Ammon's horn (tissue), 1 donor: Measurements from ENCODE around the gene SLC9A6.

Experiments used
- DNase-seq: peaks from one replicate; pipeline ENCODE4 v3.0.0-alpha.2; 2016; ENCODE audit warnings: low spot score

Gene SLC9A6

DNA sequence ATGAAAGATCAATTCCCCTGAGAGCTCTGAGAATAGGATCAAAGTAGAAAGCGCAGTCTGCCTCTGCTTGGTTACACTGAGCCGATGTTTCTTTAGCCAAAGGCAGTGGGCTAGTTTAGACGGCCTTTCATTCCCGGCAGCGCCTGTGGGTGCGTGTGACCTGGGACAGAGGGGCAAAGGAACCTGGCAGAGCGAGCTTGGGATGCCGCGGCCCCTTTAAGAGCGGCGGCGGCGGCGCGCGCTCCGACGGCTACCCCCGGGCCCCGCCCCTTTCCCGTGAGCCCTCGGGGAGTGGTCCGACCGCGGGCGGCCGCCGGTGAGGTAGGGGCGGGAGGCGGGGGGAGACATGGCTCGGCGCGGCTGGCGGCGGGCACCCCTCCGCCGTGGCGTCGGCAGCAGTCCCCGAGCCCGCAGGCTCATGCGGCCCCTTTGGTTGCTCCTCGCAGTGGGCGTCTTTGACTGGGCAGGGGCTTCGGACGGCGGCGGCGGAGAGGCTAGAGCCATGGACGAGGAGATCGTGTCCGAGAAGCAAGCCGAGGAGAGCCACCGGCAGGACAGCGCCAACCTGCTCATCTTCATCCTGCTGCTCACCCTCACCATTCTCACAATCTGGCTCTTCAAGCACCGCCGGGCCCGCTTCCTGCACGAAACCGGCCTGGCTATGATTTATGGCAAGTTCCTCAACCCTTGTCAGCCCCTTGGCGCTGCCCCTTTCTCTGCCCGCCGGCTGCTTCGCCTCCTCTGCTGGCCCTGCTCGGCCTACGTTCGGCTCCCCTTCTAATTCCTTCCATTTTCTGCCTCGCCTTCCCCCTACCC is at the start of gene SLC9A6:
Gene SLC9A6 (plus strand): TSS at position 279 of the 816 bp plus-strand sequence. CDS start 224 bp downstream, at position 503.
- DNase-seq: peak; percentile 75

DNA sequence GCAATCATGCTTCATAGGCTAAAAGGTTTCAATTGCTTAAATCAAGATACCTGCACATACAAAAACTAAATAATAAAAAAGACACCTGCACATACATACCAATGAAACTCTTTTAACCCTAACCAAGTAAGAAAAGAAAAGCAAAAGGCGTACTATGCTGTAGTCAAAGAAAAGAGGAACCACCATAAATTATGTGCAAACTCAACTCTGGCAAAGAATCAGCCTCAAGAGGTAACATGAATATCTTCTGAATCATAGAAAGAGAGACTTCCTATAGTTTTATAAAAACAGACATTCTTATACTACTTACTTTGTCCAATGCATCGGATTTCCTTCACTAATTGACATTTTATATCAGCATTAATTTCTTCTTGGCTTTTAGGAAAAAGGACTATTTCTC is 40.7 kb upstream of the SLC9A6 start:
- no peak for DNase-seq

DNA sequence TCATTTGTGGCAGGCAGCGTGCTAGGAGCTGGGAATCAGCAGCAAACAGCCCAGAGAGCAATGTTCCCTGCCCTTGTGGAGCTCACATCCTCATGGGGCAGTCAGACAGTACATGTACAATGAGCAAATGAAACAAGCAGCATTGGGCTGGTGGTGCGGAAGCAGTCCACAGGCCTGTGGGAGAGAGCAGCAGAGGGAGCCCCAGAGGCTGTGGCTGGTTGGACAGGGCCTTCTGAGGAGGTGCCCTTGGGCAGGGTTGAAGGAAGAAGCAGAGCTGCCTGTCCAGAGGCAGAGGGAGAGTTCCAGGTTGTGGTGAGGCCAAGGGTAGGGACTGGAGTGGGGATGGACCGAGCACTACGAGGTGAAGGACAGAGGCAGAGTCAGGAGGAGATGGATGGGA is 33.9 kb upstream of the SLC9A6 start:
- DNase-seq: no peak

DNA sequence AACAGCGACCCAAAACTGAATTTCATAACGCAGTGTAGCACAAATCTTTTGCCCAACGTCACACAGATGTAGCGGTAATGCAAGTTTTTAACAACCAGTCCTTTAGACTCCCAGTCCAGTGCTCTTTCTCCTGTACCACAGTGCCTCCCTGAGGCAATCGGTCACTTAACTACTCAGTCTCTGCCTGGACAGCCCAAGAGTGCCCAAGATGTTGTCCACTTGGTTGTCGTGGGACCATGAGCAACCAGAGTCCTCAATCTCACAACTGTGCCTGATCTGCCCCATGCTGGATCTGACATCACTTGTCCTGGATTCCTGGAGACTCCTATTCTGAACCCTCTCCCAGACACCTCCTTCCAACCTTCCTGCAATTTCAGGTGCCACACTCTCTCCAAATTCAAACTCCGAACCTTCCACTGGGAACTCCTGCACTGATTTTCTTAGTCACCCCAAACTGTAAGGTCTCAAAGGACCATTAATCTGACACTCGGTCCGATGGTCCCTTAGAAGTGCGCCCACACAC is 12.1 kb upstream of the SLC9A6 start:
- DNase-seq: peak; percentile 35

DNA sequence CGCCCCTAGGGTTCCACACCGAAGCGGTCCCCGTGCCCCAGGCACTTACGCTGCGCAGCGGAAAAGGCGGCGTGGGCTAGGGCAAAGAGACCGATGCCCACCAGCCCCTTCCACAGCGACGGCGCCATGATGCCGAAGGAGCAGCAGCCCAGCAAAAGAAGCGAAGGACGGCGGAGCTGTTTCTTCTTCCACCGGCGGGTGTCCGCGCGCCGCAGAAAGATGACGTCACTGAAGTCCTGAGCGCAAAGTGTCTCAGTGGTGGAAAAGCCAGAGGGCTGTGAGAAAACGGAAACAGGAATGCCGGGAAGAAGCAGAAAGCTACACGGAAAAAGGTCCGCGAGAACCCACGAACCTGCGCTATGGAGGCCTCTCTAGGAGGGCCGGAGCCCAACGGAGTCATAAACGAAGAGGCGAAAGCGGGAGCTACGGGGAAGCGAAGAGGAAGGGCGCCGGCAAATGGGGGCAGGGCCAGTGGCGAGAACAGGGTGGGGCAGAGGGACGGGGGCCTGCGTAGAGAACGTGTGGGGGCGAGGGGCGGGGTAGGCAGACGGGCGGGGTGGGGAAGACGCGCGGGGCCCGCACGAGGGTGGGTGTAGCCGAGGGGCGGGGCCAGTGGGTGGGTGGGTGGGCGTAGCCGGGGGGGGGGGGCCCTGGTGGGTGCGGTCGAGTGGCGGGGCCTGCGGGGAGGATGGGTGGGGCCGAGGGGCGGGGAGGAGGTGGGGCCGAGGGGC is 11.5 kb upstream of the SLC9A6 start, which contains the start of gene MMGT1:
Gene MMGT1 (minus strand): TSS at position 441 of the 731 bp plus-strand sequence. CDS start 313 bp downstream, at position 128.
- peak; percentile 85 for DNase-seq

DNA sequence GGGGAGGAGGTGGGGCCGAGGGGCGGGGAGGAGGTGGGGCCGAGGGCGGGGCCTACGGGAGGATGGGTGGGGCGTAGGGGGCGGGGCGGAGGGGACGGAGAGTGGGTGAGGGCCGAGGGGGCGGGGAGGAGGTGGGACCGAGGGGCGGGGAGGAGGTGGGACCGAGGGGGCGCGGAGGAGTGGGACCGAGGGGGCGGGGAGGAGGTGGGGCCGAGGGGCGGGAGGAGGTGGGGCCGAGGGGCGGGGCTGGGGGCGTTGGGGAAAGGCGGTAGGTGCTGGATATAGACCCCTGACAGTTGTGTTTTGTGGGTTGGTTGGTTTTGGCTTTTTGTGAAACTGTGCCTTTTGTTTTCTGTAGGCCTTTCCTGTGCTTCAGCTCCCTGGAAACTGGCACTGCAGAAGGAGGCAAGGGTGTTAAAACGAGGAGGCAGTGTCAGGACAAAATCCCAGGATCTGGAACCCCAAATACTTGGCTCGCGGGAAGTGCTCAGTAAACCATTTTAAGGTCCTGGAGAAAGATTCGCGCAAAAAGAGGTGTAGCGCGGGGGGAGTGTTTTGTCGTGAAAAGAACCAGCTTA is 10.9 kb upstream of the SLC9A6 start:
- DNase-seq: peak; percentile 85

DNA sequence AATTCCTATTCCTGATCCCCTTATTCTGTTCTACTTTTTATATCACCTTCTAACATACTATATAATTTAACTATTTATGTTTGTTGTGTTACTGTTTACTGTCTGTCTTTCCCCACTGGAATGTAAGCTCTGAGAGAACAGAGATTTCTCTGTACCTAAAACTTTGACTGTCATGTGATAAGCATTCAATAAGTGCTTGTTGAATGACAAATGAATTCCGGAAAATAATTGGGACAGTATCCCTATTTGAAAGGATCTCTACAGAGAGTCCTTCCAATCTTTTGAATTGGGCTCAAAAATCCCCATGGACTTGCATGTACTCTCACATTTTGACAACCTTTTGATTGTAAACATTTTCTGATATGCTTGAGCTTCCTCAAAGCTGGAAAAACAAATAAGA is 9.8 kb upstream of the SLC9A6 start:
- DNase-seq: no peak

DNA sequence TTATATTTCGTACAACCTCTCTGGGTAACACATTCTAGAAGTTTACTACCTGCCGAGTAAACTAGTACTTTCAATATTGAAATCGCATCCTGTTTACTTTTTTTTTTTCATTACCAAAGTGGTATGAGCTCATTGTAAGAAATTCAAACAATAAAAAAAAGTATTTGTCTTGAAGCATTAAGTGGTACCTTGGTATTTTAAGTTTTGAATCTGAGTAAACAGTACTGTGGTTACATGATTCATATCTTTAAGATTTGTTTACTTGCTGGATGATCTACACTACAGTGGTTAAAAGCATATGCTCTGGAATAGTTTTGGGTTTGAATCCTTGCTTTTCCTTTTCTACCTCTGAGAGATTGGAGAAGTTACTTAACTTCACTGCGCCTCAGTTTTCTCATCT is 7.6 kb upstream of the SLC9A6 start:
- no peak for DNase-seq

DNA sequence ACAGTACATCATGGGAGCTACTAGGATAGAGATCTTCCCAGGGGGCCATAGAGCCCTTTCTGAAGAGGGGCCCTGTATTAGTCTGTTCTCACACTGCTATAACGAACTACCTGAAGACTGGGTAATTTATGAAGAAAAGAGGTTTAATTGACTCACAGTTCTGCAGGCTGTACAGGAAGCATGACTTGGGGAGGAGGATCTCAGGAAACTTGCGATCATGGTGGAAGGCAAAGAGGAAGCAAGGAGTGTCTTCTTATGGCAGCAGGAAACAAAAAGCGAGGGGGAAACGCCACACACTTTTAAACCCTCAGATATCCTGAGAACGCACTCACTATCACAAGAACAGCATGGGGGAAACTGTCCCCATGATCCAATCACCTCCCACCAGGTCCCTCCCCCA is 4.2 kb upstream of the SLC9A6 start:
- DNase-seq: no peak

DNA sequence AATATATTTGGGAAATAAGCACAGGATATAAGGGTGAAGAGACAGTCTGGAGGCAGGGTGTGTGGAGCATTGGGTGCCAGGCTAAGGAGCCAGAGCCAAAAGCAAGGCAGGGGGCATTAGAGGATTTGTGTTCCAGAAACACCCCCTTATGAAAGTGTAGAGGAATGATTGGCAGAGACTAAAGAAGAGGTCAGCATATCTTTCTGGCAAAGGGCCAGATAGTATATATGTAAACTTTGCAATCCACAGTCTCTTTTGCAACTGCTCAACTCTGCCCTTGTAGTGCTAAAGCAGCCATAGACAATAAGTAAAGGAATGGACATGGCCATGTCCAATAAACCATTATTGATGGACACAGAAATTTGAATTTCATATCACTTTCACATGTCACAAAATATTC is 3.6 kb upstream of the SLC9A6 start:
- no peak for DNase-seq

DNA sequence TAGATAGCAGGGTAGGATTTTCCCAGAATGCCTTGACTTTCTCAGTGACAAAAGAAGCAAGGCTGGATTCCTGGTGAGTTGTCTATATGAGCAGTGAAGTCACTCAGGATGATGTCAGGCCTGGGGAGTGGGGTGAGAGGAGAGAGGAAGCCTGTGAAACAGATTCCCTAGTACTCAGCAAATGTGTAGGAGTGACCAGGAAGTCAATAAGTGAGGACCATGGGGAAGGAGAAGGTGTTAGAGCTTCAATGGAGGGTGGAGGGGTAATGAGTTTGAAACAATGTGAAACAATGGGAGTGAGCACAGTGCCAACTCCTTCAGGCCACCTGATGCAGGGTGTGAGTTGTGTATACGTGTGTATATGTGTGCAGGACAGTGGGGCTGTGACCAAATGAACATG is 2.4 kb upstream of the SLC9A6 start:
- no peak for DNase-seq

DNA sequence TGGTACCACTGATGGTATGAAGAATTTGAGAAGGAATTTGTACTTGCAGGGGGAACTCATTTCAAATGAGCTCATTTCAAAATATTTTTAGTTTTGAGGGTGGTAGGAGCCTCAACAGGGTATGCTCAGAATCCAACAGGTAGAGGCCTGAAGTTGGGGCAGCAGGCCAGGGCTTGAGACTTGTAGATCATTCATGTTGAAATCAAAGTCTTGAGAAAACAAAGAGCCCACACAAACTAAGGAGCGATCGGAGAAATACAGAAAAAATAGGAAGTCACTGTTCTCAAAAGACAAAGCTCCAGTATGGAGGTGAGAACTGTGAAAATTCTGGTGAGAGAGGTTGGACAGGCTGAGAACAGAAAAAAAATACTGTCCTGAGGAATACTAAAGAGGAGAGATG is 979 bp upstream of the SLC9A6 start:
- DNase-seq: no peak

DNA sequence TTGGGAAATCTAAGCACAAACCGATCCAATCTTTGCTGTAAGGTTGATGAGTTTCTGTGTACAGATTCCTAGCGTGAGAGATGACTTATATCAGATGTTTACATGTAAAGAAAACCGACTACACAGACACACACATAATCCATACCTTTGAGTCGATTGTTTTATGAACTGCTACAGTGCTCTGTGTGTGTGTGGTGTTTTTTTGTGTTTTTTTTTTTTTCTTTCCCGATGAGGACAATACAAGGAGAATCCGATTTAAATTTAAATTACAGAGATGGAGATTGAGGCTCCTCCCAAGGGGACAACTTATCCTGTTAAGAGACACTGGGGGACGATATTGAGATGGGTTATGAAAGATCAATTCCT is 461 bp upstream of the SLC9A6 start:
- DNase-seq: peak; percentile 7

DNA sequence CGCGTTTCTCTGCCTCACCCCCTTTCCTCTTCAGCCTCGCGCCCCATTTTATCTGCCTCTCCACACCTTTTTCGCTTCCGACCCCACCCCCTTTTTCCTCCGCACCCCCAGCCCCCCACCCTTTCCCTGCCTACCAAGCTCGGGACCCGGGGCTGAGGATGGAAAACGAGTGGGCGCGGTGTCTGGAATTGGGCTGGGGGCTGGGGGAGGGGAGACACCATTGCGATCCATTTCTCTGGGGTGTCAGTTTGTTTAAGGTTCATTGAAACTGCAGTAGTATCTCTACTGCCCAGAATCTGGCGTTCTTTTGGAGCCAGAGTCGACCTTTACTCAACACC is 707 bp downstream of the SLC9A6 start:
- no peak for DNase-seq

DNA sequence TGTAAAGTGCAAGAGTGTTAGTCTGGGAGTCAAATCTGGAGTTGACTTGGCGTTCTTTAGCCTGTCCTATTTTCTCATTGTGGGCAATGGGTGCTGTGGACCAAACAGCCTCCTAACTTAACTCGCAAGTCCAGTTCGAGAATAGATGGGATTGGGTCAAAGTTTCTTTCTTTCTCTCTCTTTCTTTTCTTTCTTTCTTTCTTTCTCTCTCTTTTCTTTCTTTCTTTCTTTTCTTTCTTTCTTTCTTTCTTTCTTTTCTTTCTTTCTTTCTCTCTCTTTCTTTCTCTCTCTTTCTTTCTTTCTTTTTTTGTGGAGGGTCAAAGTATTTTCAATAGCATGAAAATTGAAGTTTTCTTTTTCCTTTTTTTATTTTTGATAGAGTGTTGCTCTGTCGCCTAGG is 3.0 kb downstream of the SLC9A6 start:
- no peak for DNase-seq

DNA sequence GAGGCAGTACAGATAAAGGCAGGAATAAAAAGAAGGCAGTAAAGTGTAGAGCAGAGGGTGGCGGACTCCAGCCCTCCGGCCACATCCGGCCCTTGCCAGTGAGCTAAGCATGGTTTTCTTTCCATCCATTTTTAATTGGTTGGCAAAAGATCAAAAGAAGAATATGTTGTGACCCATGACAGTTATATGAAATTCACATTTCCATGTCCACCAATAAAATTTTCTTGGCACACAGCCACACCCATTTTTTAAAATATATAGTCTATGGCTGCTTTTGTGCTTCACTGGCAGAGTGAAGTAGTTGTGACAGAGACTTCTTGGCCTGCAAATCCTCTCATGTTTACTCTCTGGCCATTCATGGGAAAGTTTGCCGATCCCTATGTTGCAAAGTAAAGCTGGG is 29.8 kb downstream of the SLC9A6 start:
- no peak for DNase-seq

DNA sequence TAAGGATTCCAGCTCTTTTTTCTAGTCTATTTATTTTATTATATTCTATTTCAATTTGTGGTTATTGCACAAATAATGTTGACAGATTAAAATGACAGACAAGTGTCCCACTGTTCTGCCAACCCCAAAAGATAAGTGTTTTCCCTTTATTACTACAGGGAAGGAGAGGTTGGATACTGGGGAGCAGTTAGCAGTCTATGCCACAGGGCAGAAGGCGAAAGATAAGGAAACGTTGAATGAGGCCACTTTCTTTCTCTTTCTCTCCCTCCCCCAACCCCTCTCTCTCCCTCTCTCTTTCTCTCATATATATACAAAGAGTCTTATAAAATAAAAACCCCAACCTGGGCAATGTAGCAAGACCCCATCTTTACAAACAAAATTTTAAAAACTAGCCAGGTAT is 31.6 kb downstream of the SLC9A6 start:
- DNase-seq: no peak

DNA sequence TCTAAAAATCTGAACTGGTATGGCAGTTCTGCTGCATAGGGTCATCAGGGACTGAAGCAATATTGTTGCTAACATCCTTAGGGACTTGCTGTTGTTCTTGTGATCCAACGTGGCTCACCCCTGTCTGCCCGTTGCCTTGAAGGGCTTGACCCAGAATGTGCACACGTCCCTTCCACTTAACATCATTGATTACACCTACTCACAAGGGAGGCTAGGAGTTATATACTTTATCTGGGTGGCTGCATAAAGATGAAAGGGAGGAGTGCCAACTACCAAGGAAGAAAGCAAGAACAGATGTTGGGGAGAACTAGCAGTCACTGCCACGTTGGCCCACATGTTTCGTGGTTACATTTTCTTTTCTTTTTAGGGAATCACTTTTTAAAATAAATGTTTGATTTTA is 34.0 kb downstream of the SLC9A6 start:
- DNase-seq: no peak

DNA sequence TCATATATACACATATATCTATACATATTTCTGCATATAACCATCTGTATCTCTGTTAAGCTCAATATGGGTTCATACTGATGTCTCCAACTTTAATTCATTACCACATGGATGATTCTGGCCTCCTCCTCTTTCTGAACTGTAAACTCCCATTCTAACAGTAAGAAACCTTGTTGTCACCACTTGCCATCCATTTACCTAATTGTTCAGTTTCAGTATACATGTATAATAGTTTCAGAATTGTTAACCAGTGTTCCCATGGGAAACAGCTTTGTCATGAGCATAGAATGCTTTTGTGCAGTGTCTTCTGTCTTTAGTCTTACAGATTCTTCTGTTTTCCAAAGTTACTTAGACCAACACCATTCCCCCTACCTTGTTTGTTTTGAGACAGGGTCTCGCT is 35.9 kb downstream of the SLC9A6 start:
- DNase-seq: no peak

DNA sequence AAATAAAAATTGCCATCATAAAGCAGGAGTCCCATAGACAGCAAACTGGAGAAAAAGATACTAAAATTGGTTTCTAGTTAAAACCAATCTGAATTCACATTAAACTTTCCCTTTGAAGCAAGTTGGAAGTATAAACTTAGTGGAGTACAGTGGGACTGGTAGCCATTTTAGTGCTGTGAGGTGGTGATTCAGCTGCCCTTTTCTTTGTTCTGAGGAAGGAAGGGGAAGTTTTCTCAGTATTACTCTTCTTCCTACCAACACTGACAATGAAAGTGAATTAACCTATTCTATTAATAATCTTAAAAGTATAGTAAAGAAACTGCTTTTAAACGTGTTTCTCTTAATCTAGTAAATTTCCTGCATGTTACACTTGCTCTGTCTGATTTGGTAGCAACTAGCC is 36.7 kb downstream of the SLC9A6 start:
- no peak for DNase-seq

DNA sequence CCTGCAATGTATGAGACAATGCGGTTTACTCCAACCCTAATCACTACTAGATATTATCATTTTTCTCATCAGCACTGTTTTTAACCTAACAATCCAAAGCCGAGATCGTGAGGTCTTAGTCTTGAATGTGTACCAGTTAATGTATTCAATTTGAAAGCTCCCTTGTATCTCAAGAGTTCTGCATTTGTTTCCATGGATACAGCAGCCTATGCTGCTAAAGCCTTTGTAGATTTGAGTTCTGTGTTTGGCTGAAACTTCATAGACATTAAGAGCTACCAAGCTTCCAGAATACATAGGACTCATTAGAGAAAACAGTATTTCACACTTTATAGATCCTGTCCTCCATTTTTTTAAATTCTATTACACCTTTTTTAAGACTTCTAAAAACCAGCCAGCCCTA is 39.9 kb downstream of the SLC9A6 start:
- no peak for DNase-seq

DNA sequence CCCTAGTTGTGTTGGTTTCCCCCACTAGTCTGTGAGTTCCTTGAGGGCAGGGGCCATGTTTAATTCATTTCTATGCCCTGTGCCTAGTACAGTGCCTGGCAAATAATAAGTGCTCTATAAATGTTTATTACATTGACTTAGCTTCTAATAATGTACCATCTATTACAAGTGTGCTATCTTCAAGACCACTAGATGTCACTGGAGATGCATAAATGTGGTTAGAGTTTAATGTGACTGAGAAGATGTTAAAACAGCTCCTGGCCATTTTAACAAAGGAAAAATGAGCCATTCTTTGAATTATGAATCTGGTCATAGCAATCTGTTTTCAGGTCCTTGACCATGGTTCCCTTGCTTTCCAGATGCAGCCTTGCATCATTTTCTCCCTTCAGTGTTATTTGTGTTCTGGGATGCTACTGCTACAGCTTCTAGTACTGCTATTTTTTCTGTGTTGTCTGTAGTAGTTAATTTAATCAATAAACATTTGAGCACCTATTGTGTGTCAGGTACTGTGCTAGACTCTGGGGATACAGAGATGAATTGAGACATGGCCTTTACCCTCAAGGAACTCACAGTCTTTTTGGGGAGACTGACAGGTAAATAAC is 43.2 kb downstream of the SLC9A6 start:
- DNase-seq: peak; percentile 63

DNA sequence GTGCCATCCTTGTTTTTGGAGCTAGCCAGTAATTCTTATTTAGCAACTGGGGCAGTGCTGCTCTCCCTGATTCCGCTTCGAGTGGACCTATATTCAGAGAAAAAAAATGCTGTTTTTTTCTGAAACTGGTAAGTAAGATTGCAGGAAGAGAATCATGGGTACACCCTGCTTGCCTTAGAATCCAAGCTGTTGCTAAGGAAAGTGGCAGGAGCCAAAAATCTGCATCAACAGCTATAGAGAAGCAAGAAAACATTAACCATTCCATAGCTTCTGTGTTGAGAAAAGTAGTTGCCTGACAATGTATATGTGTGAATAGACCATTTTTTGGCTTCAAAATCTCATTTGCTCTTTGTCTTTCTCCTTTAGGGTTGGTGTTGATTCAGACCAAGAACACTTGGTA is 44.5 kb downstream of the SLC9A6 start:
- no peak for DNase-seq
